A673 (cell line): ENCODE measurements around the gene CPLX4.

Experiments
- EZH2 ChIP-seq: fragments of 200-600 bp; sonication (generic); IDR thresholded peaks from 2 replicates; pipeline ENCODE4 v1.6.1; 2017; ENCODE audit warnings: borderline replicate concordance, low read depth, mild to moderate bottlenecking, mixed read lengths, antibody characterized with exemption, low read length; ENCODE audit not compliant: poor library complexity, severe bottlenecking
- TF ChIP-seq, protein P1 (sequence below): fragments of 300-800, 200-600 bp; sonication (generic); conservative IDR thresholded peaks from 2 replicates; pipeline ENCODE4 v1.5.1; 2017; ENCODE audit warnings: low read depth, mild to moderate bottlenecking, antibody characterized with exemption, low read length, moderate library complexity, mixed read lengths

DNA sequence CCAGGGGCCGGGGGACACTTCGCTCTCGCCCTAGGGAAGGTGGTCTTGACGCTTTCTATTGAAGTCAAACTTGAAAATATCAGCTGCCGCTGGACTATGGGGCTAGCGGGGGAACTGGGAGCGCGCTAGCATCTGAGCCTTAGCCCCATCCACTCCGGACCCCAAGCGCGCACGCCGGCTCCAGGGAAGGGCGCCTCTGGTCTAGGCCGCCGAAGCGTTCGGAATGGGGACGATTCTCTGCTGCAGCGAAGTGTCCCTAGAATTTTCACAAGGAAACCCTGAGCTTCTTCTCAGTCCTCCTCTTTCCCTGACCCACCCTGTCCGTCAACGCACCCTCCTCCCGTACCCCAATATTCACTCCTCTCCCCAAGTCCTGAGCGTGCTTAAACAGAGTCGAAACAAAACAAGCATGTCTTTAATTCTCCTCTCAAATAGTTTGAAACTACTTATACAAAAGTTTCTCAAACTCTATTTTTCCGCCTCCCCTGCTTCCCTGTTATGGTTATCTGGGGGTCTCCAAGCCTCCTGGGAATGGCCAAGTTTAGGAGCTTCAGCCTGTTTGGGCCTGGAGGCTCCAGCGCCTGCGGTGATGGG, 50.2 kb downstream of the CPLX4 start:
- TF ChIP-seq, protein P1, sequence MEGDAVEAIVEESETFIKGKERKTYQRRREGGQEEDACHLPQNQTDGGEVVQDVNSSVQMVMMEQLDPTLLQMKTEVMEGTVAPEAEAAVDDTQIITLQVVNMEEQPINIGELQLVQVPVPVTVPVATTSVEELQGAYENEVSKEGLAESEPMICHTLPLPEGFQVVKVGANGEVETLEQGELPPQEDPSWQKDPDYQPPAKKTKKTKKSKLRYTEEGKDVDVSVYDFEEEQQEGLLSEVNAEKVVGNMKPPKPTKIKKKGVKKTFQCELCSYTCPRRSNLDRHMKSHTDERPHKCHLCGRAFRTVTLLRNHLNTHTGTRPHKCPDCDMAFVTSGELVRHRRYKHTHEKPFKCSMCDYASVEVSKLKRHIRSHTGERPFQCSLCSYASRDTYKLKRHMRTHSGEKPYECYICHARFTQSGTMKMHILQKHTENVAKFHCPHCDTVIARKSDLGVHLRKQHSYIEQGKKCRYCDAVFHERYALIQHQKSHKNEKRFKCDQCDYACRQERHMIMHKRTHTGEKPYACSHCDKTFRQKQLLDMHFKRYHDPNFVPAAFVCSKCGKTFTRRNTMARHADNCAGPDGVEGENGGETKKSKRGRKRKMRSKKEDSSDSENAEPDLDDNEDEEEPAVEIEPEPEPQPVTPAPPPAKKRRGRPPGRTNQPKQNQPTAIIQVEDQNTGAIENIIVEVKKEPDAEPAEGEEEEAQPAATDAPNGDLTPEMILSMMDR = no peak
- no peak for TF ChIP-seq EZH2
